Measurements from ENCODE around the gene PTPRN2. TPM values are rescaled to one million over a fixed set of nuclear protein-coding genes. Genes with fewer than 3 reads are reported as not detected.

Gene PTPRN2
- total and polyA plus RNA-seq, 2 of the 8 experiments (the other 6 are each of a cell fraction or from before 2014, with no cell fraction given): 2.6 to 4.5 TPM

DNA sequence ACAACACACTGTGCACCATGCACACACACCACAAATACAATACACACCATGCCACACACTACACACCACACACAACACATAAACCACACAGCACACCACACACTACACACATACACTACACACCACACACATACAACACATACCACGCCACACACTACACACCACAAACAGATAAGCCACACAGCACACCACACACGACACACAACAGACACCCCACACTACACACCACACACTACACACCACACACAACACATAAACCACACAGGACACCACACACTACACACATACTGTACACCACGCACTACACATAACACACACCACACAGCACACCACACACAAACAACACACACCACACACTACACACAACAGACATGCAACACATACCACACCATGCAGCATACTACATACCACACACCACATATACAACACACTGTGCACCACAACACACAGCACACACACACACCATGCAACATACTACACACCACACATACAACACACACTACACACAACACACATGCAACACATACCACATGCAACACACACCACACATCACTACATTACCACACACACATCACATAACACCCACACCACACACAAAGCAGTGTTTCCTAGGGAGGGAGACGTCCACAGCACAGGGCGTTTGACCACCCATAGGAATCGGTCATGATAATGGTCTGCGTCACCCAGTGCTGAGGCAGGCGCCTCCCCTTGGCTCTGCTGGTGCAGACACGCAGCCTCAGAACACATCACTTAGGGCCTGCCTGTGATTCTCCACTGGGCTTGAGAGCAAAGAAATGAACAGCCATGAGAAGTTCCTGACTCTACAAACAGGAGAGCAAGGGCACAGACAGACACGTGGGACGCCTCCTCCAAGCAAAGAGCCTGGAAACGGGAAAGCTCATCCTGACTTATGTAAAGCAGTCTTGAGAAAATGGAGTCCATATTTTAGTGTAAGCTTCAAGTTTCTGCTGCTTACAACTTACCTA is 458.3 kb downstream of the PTPRN2 start:
- Histone ChIP-seq H4K20me1 (replicated peaks in 1 of 2; ENCODE audit: control insufficient read depth in 1 of 2, insufficient read depth in 2 of 2, low read length in 2 of 2) (peaks cover 0 to 14% of the 10 kb centered on the region in 2 experiments), H3K23ac (ENCODE audit: insufficient read length) (no peak overlapping the region), H2BK20ac (ENCODE audit: low read length) (0 out of 2 replicates have a peak overlapping the region, but pooled peaks have one; percentile 55), H4K5ac (ENCODE audit: insufficient read length, low read depth, low read length) (no peak overlapping the region), H2AFZ (ENCODE audit: low read length) (no peak overlapping the region), H3K4me1 (replicated peaks in 1 of 4; ENCODE audit: control insufficient read depth in 3 of 4, insufficient read depth in 4 of 4, low read length in 3 of 4) (no peaks in the 10 kb centered on the region; a peak in 1 of 7 replicates), H3K27me3 (replicated peaks in 1 of 4; ENCODE audit: control insufficient read depth in 3 of 4, extremely low read depth in 1 of 4, insufficient read depth in 3 of 4, low read length in 3 of 4) (no peaks in the 10 kb centered on the region), H4K8ac (ENCODE audit: extremely low read depth, insufficient read depth, low read length) (no peak overlapping the region), H3K79me2 (ENCODE audit: control insufficient read depth in 1 of 2, insufficient read depth in 2 of 2, low read length in 2 of 2) (no peaks in the 10 kb centered on the region; a peak in 1 of 4 replicates), H2BK15ac (ENCODE audit: low read length) (peak overlapping the region; percentile 2; the same call in 1 of the 2 replicates), H3K56ac (replicated peaks; ENCODE audit: insufficient read length, low read depth, low read length) (peak overlapping the region; percentile 97), H2BK5ac (ENCODE audit: low read depth, low read length) (peak overlapping the region; percentile 73; the same call in 1 of the 2 replicates), H3K27ac (ENCODE audit: low read depth, low read length) (no peak overlapping the region), H2AK5ac (ENCODE audit: low read depth, low read length) (peak overlapping the region; percentile 98), H2BK120ac (replicated peaks; ENCODE audit: low read depth, low read length) (no peak overlapping the region), H3K4me2 (ENCODE audit: insufficient read depth in 1 of 2, low read depth in 2 of 2, low read length in 2 of 2) (no peak overlapping the region), H3K9me3 (ENCODE audit: insufficient read depth in 2 of 2, low read depth in 1 of 2, low read length in 1 of 2) (peaks cover 42 to 43% of the 10 kb centered on the region in 2 experiments), H2BK12ac (ENCODE audit: low read depth, low read length) (peak overlapping the region; percentile 80; the same call in 1 of the 2 replicates), H3K4ac (replicated peaks; ENCODE audit: insufficient read length, low read depth, low read length) (no peak overlapping the region), H3K9ac (replicated peaks in 1 of 4; ENCODE audit: extremely low read depth in 1 of 4, low read depth in 3 of 4, low read length in 3 of 4) (0 out of 7 replicates have a peak overlapping the region, but pooled peaks of 1 of the 4 experiments have one; percentile 44), H3K18ac (ENCODE audit: extremely low read depth, low read length) (no peak overlapping the region), H3K14ac (ENCODE audit: insufficient read length) (no peak overlapping the region), H3K23me2 (ENCODE audit: low read depth, low read length) (peaks cover 26% of the 10 kb centered on the region), H3K36me3 (ENCODE audit: control insufficient read depth in 2 of 4, insufficient read depth in 4 of 4, low read length in 3 of 4) (peaks cover 0 to 3% (median 0%) of the 10 kb centered on the region in 4 experiments; a peak in 1 of 8 replicates), H3K4me3 (ENCODE audit: extremely low read depth in 1 of 4, insufficient read depth in 2 of 4, low read depth in 3 of 4, low read length in 4 of 4) (no peak overlapping the region), H4K91ac (replicated peaks; ENCODE audit: insufficient read length, low read length) (peak overlapping the region; percentile 40), H3K79me1 (ENCODE audit: low read depth, low read length) (peaks cover 4% of the 10 kb centered on the region)
- ChIA-PET CTCF (ENCODE audit: partially characterized antibody) (no interaction called here), POLR2A (ENCODE audit: partially characterized antibody) (no interaction called here)
- 85% methylated on average over 12 of the region's 12 CpGs; no CpG with 5 or more reads in 1 of the 2 experiments for WGBS, 2 experiments (ENCODE audit: extremely low coverage in 1 of 2, insufficient coverage in 1 of 2, insufficient read length in 1 of 2, insufficient replicate concordance in 2 of 2, low coverage in 1 of 2, low lambda C conversion rate in 2 of 2, missing lambda C conversion rate in 1 of 2)
- DNase-seq (ENCODE audit: low read depth in 1 of 2, low spot score in 2 of 2) (no peak), FAIRE-seq (no peak)
- TF ChIP-seq YY1 (IDR thresholded peaks at IDR 0.05; ENCODE audit: low read depth, low read length) (no peak), PHF8 (conservative IDR thresholded peaks at IDR 0.05; ENCODE audit: low read depth, low read length) (no peak), SAP30 (IDR thresholded peaks at IDR 0.05; ENCODE audit: insufficient read depth, insufficient replicate concordance, low read length) (no peak), CHD2 (IDR thresholded peaks at IDR 0.05; ENCODE audit: low read length) (no peak), SP1 (IDR thresholded peaks at IDR 0.05; ENCODE audit: low read depth, low read length) (no peak), MAFK (IDR thresholded peaks at IDR 0.05; ENCODE audit: low read depth, low read length) (no peak), CBX5 (IDR thresholded peaks at IDR 0.05; ENCODE audit: low read depth, low read length) (no peak), SIX5 (IDR thresholded peaks at IDR 0.05; ENCODE audit: low read depth, low read length) (no peak)
- TF ChIP-seq, protein P1, sequence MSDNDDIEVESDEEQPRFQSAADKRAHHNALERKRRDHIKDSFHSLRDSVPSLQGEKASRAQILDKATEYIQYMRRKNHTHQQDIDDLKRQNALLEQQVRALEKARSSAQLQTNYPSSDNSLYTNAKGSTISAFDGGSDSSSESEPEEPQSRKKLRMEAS (IDR thresholded peaks at IDR 0.05): no peak

All from H1 (cell line).